Dedifferentiated amniotic fluid mesenchymal stem cell (primary cell): ENCODE data around the gene DDX49.
"Not testable (repeated sequence)": the region's sequence is repeated elsewhere in the genome, so short reads cannot be mapped to it uniquely, and the experiment has no call there.

Experiments used
- DNase-seq: peaks from one replicate; pipeline ENCODE4 v3.0.0-alpha.2; 2016; ENCODE audit errors: extremely low spot score

Gene DDX49

GRCh38 chr19:18940769-18941627, 21.5 kb downstream of the DDX49 start, which contains the start of gene HOMER3:
Gene HOMER3, minus strand, starts transcription at chr19:18941217. Its CDS starts 2,235 bp downstream, at chr19:18938982.
- DNase-seq, result peak; percentile 55

GRCh38 chr19:18941628-18942354, 22.3 kb downstream of the DDX49 start:
- DNase-seq, result no peak

- DNase-seq, result no peak
These were observed 23.2 kb downstream of the DDX49 start for GRCh38 chr19:18942692-18943091.

GRCh38 chr19:18943465-18943864, 23.9 kb downstream of the DDX49 start:
- DNase-seq, result no peak

- DNase-seq, result no peak
These were observed 25.8 kb downstream of the DDX49 start for GRCh38 chr19:18945297-18945696.

- DNase-seq, result no peak
These were observed 26.8 kb downstream of the DDX49 start for GRCh38 chr19:18946335-18946734.

GRCh38 chr19:18946918-18947317, 27.4 kb downstream of the DDX49 start:
- DNase-seq, result no peak

GRCh38 chr19:18948075-18948975, 28.8 kb downstream of the DDX49 start:
- no peak for DNase-seq

GRCh38 chr19:18948976-18949356, 29.5 kb downstream of the DDX49 start:
- no peak for DNase-seq

- DNase-seq, result no peak
These were observed 30.3 kb downstream of the DDX49 start for GRCh38 chr19:18949858-18950257.

GRCh38 chr19:18951721-18952281, 32.3 kb downstream of the DDX49 start:
- peak; percentile 34 for DNase-seq

GRCh38 chr19:18952364-18953003, 33.0 kb downstream of the DDX49 start:
- DNase-seq, result not testable (repeated sequence)

- no peak for DNase-seq
These were observed 34.6 kb downstream of the DDX49 start for GRCh38 chr19:18954094-18954493.

- no peak for DNase-seq
These were observed 35.5 kb downstream of the DDX49 start for GRCh38 chr19:18955042-18955441.

GRCh38 chr19:18960370-18960769, 40.9 kb downstream of the DDX49 start:
- DNase-seq, result no peak

GRCh38 chr19:18961767-18962620, 42.5 kb downstream of the DDX49 start:
- DNase-seq, result no peak

GRCh38 chr19:18964121-18964520, 44.6 kb downstream of the DDX49 start:
- no peak for DNase-seq

GRCh38 chr19:18966307-18966706, 46.8 kb downstream of the DDX49 start:
- no peak for DNase-seq

GRCh38 chr19:18967358-18968146, 48.0 kb downstream of the DDX49 start:
- DNase-seq, result no peak
